ENCODE results near the gene SLC7A4.

Gene SLC7A4

DNA sequence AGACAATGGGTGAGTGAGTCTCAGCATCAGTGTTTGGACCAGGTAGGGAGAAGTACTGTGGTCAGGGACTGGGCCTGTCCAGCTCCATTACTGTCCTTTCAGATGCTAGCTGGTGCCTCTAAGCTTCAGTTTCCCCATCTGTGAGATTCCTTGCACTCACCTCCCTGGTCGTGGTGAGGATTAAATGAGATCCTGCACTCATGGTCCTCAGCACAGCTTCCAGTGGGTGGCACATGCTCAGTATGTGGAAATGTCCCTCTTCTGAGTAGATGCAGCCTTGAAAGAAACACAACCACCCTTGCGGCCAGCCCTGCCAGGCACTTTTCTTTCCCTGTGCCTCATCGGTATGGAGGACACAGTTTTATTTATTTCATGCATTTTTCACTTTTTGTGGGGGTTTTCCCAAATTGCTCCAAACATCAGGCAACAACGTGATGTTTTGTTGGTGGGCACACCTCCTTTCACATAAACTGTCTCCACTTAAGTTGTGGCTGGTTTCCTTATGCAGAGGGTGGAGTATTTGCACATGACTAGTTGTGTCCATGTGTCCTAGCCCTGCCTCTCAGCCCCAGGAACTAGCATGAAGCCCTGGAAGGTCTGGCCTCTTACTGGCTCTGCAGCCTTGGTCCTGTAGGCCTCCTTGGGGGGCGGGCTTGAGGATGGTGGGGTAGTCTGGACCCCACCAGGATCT lies 49.1 kb downstream of the SLC7A4 start:
- no peak for DNase-seq

DNA sequence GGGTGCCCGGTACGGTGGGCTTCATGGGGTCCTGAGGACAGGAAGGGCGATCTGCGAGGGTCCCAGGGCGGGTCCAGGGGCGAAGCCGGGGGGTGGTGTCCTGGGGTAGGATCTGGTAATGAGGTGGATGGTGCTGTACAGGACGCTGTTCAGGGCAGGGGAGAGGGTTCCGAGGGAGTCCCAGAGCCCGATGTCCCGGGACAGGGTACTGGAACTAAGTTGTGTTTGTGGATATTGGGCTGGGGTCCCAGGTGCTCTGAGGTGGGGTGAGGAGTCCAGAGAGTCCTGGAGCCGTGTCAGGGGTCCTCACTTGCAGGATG lies 49.8 kb downstream of the SLC7A4 start:
- DNase-seq, result no peak

DNA sequence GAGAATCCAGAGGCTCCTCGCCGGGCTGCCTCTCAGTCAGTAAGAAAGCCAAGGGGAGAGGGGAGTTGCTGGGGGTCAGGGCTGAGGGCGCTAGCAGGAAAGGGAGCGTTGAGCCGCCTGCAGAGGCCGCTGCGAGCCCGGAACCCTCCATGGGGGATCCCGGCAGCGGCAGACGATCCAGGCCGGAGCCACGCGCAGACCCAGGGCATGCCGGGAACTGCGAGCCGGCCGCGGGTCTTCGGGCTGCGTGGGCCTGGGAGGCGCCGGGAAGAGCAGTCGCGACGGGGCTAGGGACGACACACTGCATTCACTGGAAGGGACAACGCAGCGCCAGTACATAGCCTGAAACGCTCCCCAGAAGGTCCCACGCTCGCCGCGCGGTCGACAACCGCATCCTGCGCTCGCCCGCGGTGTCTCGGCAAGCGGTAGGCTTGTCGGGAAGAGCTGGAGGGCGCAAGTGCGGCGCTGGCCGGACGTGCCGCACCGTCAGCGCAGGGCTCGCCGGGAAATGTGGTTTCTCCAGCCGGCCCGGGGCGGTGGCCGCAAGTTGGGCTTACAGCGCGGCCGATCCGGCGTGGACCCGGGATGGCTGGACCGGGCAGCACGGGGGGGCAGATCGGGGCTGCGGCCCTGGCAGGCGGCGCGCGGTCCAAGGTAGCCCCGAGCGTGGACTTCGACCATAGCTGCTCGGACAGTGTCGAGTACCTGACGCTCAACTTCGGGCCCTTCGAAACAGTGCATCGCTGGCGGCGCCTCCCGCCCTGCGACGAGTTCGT lies 50.4 kb downstream of the SLC7A4 start, which contains the start of gene LZTR1:
Gene LZTR1, plus strand, starts transcription at position 511 of the 776 bp plus-strand sequence. Its CDS starts 75 bp downstream, at position 586.
- DNase-seq, result peak; percentile 67 to 74

DNA sequence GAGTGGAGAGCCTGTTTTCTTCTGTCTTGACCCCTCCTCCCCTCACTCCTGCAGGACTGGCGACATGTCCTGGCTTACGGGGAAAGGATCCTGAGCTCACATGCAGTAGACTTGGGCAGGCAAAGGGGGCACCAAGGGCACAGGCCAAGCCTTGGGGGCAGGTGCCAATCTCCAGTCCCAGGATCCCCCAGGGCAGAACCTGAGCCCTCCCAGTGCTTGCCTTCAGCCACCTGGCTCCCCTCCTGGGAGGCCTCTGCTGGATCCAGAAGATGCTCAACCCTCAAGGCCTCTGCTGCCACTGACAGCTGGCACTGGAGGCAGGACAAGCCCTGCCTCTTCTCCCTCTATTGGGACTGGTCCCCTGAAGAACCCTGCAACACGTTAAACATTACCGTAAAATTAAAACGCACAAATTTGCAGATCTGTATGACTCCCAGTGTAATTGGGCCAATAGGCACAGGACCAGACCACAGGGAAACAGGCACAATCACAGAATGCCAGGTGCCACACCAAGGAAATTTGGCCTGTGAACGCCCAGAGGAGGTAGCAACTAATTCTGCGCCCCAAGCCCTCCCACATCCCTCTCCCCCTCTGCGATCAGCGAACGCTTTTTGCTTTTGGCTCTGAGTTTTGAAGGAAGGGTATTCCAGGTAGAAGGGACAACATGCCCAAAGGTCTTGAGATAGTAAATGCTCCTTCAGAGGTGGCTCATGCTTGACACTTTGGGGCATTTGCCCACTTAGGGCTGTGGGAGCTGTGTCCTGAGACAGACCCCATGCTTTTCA lies 51.2 kb downstream of the SLC7A4 start:
- no peak for DNase-seq

DNA sequence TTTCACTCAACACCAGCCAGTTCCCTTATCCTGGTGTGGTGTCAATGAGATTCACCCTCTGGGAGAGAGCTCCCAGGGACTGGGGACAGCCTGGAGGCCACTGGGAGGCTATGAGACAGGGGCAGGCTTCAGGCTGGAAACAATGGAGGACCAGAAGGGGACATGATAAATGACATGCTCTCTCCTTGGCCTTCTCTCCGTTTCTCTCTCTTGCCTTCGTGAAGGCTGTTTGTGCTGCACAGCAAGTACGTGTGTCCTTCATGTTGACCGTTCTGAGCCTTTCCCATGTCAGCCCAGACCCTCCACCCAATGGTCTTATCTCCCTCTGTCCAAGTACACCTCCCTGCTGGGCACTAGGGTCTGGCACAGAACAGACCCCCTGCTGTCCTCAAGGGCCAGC lies 51.8 kb downstream of the SLC7A4 start:
- DNase-seq, result no peak

DNA sequence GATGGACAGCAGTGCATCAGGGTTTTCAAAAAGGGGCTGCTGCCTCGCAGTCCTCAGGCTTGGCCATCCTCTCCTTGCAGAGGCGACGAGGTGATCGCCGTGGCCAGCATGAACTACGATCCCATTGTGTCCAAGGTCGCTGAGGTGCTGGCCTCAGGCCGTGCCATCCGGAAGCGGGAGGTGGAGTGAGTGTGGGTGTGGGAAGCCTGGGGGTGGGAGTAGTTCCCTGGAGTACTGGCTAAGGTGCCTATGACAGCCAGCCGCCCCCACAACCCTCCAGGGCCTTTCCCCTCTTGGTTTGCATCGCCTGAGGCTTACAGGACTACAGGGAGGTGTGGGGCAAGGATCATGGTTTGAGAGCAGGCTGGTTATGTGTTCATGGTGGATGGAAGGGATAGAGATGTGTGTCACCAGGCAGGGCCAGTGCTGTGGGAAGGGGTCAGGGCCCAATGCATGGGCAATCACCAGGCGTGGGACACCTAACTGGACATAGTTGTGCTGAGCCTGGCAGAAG lies 52.4 kb downstream of the SLC7A4 start:
- no peak for DNase-seq

DNA sequence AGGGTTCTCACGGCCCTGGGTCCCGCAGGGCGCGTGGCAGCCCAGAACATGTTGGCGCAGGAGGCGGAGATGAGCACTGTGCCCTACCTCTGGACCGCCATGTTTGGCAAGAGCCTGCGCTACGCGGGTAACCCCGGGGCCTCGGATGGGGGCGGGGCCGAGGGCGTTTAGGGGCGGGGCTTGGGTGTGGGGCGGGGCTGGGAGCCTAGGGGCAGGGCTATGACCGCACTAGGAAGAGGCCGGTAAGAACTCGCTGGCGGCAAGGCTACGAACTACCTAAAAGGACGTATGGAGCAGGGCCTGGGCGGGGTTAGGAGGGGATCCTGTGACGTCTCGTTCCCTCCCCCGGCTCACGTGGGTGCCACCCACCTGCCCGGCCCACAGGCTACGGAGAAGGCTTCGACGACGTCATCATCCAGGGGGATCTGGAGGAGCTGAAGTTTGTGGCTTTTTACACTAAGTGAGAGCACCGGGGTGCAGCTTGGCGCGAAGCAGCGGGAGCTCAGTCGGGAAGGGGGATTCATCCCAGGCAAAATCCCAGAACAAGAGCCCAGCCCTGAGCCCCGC lies 53.0 kb downstream of the SLC7A4 start:
- DNase-seq, result peak; percentile 61 to 81
